ENCODE measurements around the gene MACROD2.

GRCh38 chr20:14649662-14650061 is 654.3 kb downstream of the MACROD2 start:
- TF ChIP-seq CTCF (IDR thresholded peaks at IDR 0.05) (no peak), POLR2A (IDR thresholded peaks at IDR 0.05) (no peak), EP300 (IDR thresholded peaks at IDR 0.05) (no peak)

Measured in ovary (tissue), 3 donors.